Memory B cell (primary cell): ENCODE data around the gene TLE4.

ENCODE experiments used
- ATAC-seq: fragments of 150-1000 bp; cut with Tn5 transposase; 2 replicates; pipeline ENCODE4 v1.10.0; 2021; ENCODE audit warnings: low read depth, mild to moderate bottlenecking, moderate library complexity
- DNase-seq, 2 donors: peaks; one replicate each; pipeline ENCODE4 v3.0.0; 2022; ENCODE audit warnings: low spot score in 2 of 2
- H3K27ac Mint-ChIP-seq: one replicate; pipeline ENCODE4 v1.8.0; 2022; ENCODE audit warnings: mild to moderate bottlenecking, moderate library complexity, mixed read lengths
- H3K27me3 Mint-ChIP-seq: one replicate; pipeline ENCODE4 v1.8.0; 2022; ENCODE audit warnings: mixed read lengths
- H3K36me3 Mint-ChIP-seq: one replicate; pipeline ENCODE4 v1.8.0; 2022; ENCODE audit warnings: mild to moderate bottlenecking, mixed read lengths
- H3K4me1 Mint-ChIP-seq: one replicate; pipeline ENCODE4 v1.8.0; 2022; ENCODE audit warnings: mixed read lengths
- H3K4me3 Mint-ChIP-seq: one replicate; pipeline ENCODE4 v1.8.0; 2022; ENCODE audit warnings: mild to moderate bottlenecking, moderate library complexity, mixed read lengths
- H3K9me3 Mint-ChIP-seq: one replicate; pipeline ENCODE4 v1.8.0; 2022; ENCODE audit warnings: mixed read lengths

The TLE4 gene

DNA sequence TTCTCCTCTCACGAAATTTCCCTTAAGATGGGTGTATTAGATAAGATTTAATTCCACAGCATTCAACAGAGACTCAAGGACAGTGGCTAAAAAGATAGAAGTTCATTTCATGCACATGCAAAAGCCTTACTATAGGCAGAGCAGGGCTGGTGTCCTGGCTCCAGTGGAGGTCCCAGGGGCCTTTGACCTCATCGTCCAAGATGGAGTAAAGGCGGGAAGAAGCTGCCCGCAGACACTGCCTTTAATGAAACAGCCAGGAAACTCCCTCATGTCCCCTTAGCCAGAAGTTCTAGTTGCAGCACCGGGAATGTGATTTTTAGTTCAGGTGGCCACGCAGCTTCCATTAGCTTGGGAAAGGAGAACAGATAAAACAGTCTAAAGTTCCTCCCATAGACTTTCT, 190.3 kb downstream of the TLE4 start:
- ATAC-seq (no peak), DNase-seq (no peak)
- no peaks in the 10 kb centered on the region for H3K36me3 Mint-ChIP-seq
- peaks cover 2% of the 10 kb centered on the region for H3K27me3 Mint-ChIP-seq
- H3K27ac Mint-ChIP-seq = no peak overlapping the region
- peaks cover 2% of the 10 kb centered on the region for H3K4me1 Mint-ChIP-seq
- H3K9me3 Mint-ChIP-seq = no peaks in the 10 kb centered on the region
- H3K4me3 Mint-ChIP-seq = no peak overlapping the region

DNA sequence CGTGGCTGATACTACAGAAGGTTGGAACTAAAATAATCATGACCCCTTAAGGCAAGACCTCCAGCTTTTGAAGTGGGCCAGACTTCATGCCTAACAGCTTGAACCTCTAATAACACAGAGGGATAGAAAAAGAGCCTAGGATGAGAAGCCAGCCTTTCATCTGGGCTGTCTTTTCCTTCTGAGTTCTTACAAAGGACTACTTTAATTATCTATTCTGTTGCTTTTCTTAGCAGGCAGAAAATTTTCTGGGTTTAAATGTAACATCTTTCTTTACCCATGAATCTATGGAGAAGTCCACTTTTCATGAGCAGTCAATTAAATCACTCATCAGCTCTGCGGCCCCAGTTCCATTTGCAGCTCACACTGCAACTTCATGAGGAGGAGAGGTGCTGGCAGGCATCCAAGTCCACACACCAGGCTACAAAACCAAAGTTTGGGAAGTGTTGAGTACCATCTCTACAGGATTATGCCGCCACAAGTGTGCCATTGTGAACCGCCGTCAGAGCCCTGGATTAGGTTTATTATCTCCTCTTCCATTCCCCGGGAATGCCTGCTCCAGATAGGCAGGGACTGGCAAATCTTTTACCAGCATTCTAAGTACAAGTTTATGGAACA, 192.0 kb downstream of the TLE4 start:
- Mint-ChIP-seq H3K36me3 (no peaks in the 10 kb centered on the region), H3K27me3 (peaks cover 2% of the 10 kb centered on the region), H3K4me1 (peaks cover 5% of the 10 kb centered on the region), H3K9me3 (no peaks in the 10 kb centered on the region), H3K4me3 (no peak overlapping the region), H3K27ac (no peak overlapping the region)
- DNase-seq (no peak), ATAC-seq (no peak)

DNA sequence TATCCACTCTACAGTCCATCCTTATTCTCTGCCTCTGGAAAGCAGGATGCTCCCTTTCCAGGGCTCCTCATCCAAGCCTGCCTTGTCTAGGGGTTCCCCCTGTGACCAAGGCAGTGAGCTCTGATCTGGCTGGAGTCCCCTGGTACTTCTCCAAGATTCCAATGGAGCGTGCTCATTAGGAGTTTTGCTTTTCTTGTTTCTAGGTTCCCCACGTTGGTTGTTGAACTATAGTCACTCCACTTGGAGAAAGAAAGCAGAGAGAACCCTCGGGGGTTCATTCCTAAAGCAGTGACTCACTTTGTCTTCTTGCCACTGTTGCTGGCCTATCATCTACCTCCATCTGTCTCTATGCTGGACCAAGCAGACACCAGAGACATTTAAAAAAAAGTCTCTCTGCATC, 192.6 kb downstream of the TLE4 start:
- Mint-ChIP-seq H3K4me1 (peaks cover 5% of the 10 kb centered on the region), H3K27me3 (peaks cover 2% of the 10 kb centered on the region), H3K9me3 (no peaks in the 10 kb centered on the region), H3K36me3 (no peaks in the 10 kb centered on the region), H3K4me3 (no peak overlapping the region), H3K27ac (no peak overlapping the region)
- ATAC-seq = no peak
- no peak for DNase-seq

DNA sequence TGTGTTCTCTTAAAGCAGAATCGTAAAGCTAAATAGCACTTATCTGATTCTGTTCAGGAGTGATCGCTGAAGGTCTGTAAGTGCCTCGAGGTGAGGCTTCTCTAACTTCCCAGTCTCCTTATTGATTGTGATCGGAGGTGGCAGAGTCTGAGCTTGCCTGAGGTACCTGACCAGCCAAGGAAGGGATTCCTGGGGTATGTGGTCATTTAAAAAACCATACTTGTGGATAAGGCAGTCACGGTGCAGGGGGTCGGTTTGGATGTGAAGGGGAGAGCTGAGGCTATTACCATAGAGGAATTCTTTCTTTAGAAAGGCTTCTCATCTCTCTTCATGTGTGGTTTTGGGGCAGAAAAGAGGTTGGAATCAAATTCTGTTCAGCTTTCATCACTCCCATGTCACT, 193.7 kb downstream of the TLE4 start:
- Mint-ChIP-seq H3K36me3 (no peaks in the 10 kb centered on the region), H3K4me1 (peaks cover 5% of the 10 kb centered on the region), H3K27me3 (peaks cover 2% of the 10 kb centered on the region), H3K4me3 (no peak overlapping the region), H3K9me3 (no peaks in the 10 kb centered on the region), H3K27ac (no peak overlapping the region)
- DNase-seq = no peak
- ATAC-seq = no peak

DNA sequence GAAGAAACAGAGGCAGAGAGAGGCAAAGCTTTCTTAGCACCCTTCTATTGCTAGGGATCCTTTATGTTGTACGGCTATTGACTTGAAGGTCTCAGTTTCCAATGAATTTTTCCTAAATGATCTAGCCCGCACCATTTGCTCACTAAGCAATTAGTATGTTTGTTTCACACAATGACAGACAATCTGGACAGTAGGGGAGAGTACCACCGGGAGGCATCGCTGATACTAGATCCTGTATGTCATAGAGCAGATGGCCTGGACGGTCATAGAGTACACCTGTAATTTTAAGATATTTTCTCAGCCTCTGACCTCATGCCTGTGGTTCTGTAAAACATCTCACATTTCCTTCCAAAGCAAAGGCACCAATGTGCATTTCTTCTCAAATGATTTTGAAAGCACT, 194.3 kb downstream of the TLE4 start:
- Mint-ChIP-seq H3K9me3 (no peaks in the 10 kb centered on the region), H3K27me3 (peaks cover 2% of the 10 kb centered on the region)
- ATAC-seq = no peak

DNA sequence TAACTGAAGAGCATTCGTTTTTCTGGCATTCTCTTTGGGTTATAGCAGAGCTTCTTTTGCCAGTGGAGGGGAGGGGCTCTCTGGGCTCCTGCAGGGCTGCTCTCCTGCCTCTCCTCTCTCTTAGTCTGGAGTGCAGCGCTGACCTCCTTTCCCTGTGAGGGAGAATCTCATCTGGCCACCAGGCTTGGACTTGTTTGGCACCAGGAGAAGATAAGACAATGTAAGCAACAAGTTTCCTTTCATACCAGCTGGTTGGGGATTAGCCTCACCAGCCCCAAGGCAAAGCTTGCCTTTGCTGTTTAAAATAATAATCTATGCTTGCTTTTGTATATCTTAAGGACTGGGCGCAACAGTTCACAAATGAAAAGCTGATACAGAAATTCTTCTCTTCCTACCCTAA, 196.4 kb downstream of the TLE4 start:
- ATAC-seq (no peak), DNase-seq (no peak)
- H3K27ac Mint-ChIP-seq = no peak overlapping the region
- H3K36me3 Mint-ChIP-seq = no peaks in the 10 kb centered on the region
- no peak overlapping the region for H3K4me3 Mint-ChIP-seq
- peaks cover 5% of the 10 kb centered on the region for H3K4me1 Mint-ChIP-seq
- peaks cover 4% of the 10 kb centered on the region for H3K27me3 Mint-ChIP-seq
- no peaks in the 10 kb centered on the region for H3K9me3 Mint-ChIP-seq

More for the DNA sequence above, 194.3 kb downstream of the TLE4 start:
- peaks cover 5% of the 10 kb centered on the region for H3K4me1 Mint-ChIP-seq
- no peak overlapping the region for H3K4me3 Mint-ChIP-seq
- no peak for DNase-seq
- H3K27ac Mint-ChIP-seq = no peak overlapping the region
- no peaks in the 10 kb centered on the region for H3K36me3 Mint-ChIP-seq

- DNase-seq = no peak
- peaks cover 5% of the 10 kb centered on the region for H3K4me1 Mint-ChIP-seq
- H3K27me3 Mint-ChIP-seq = peaks cover 4% of the 10 kb centered on the region
- no peak overlapping the region for H3K27ac Mint-ChIP-seq
- H3K36me3 Mint-ChIP-seq = no peaks in the 10 kb centered on the region
- no peak overlapping the region for H3K4me3 Mint-ChIP-seq
- H3K9me3 Mint-ChIP-seq = no peaks in the 10 kb centered on the region
- ATAC-seq = no peak
Observed at GRCh38 chr9:79769476-79770275, 197.9 kb downstream of the TLE4 start.

DNA sequence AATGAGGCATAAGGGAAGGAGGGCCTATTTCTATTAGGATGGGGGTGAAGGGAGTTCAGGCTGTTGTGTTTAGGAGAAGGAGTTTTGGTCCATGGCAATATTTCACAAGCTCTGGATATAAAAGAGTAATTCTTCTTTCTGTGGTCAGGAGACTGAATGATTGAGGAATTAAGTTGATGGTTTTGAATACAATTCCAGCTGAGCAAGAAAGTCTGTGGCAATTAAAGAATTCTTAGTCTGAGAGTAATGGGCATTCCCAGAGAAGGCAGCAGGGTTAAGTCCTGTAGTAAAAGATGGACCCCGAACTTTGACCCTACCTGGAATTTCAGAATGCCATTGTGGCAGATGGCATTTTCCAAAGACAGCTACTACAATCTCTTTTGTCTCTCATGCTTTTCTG, 202.6 kb downstream of the TLE4 start:
- DNase-seq = no peak
- no peaks in the 10 kb centered on the region for H3K9me3 Mint-ChIP-seq
- no peaks in the 10 kb centered on the region for H3K36me3 Mint-ChIP-seq
- H3K4me1 Mint-ChIP-seq = no peaks in the 10 kb centered on the region
- H3K4me3 Mint-ChIP-seq = no peak overlapping the region
- ATAC-seq = no peak
- H3K27me3 Mint-ChIP-seq = peaks cover 2% of the 10 kb centered on the region
- no peak overlapping the region for H3K27ac Mint-ChIP-seq
